Dendritic cell treated with granulocyte-macrophage colony-stimulating factor and Interleukin-4, amounts not matched to agents 40 ng/mL and 50 ng/mL, for 4 days (primary cell): Measurements from ENCODE around the gene NID2.

ENCODE experiments used
- H3K27ac Mint-ChIP-seq: one replicate; pipeline ENCODE4 v1.8.0; 2022; ENCODE audit warnings: mild to moderate bottlenecking, mixed read lengths
- H3K27me3 Mint-ChIP-seq: one replicate; pipeline ENCODE4 v1.8.0; 2022; ENCODE audit warnings: mild to moderate bottlenecking, mixed read lengths
- H3K36me3 Mint-ChIP-seq: one replicate; pipeline ENCODE4 v1.8.0; 2022; ENCODE audit warnings: low read depth, mixed read lengths
- H3K4me1 Mint-ChIP-seq: one replicate; pipeline ENCODE4 v1.8.0; 2022; ENCODE audit warnings: low read depth, mixed read lengths
- H3K4me3 Mint-ChIP-seq: one replicate; pipeline ENCODE4 v1.8.0; 2022; ENCODE audit warnings: mild to moderate bottlenecking, moderate library complexity, mixed read lengths
- H3K9me3 Mint-ChIP-seq: one replicate; pipeline ENCODE4 v1.8.0; 2022; ENCODE audit warnings: mixed read lengths
- intact Hi-C: fragments of 100-400 bp; cut with micrococcal nuclease; formaldehyde crosslinking; loops from one replicate; pipeline ENCODE4 v1.15.0; 2022

Gene NID2

GRCh38 chr14:52091928-52092327, 23.1 kb upstream of the NID2 start:
- intact Hi-C loops, result no loop called here
- Mint-ChIP-seq H3K4me3 (no peak overlapping the region), H3K36me3 (no peaks in the 10 kb centered on the region), H3K4me1 (no peaks in the 10 kb centered on the region), H3K27me3 (no peaks in the 10 kb centered on the region), H3K9me3 (no peaks in the 10 kb centered on the region), H3K27ac (no peak overlapping the region)

DNA sequence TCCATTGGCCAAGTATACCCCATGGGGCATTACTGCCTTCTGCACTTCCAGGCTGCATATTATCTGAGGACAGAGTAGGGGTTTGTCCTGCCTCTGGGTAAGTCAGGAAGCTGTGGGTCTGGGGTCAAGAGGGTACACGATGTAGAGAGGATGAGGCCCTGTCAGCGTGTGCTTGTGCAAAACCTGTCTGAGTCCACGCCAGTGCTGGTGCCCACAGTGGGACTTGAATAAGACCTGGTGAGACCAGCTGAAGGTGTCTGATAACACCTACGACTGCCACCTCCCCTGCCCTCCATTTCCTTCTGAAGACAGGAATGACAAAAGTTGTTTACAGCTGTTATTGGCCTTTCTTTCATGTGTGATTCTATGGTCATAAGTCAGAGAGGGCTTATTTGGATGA, 22.1 kb upstream of the NID2 start:
- H3K4me3 Mint-ChIP-seq, result no peak overlapping the region
- no peaks in the 10 kb centered on the region for H3K4me1 Mint-ChIP-seq
- H3K9me3 Mint-ChIP-seq, result no peaks in the 10 kb centered on the region
- no peak overlapping the region for H3K27ac Mint-ChIP-seq
- H3K27me3 Mint-ChIP-seq, result no peaks in the 10 kb centered on the region
- intact Hi-C loops, result no loop called here
- H3K36me3 Mint-ChIP-seq, result no peaks in the 10 kb centered on the region

- no peaks in the 10 kb centered on the region for H3K4me1 Mint-ChIP-seq
- H3K9me3 Mint-ChIP-seq, result no peaks in the 10 kb centered on the region
- intact Hi-C loops, result no loop called here
- H3K36me3 Mint-ChIP-seq, result no peaks in the 10 kb centered on the region
- H3K27ac Mint-ChIP-seq, result no peak overlapping the region
- H3K27me3 Mint-ChIP-seq, result peaks cover 1% of the 10 kb centered on the region
- H3K4me3 Mint-ChIP-seq, result no peak overlapping the region
Observed at GRCh38 chr14:52089218-52089617, 20.4 kb upstream of the NID2 start.

DNA sequence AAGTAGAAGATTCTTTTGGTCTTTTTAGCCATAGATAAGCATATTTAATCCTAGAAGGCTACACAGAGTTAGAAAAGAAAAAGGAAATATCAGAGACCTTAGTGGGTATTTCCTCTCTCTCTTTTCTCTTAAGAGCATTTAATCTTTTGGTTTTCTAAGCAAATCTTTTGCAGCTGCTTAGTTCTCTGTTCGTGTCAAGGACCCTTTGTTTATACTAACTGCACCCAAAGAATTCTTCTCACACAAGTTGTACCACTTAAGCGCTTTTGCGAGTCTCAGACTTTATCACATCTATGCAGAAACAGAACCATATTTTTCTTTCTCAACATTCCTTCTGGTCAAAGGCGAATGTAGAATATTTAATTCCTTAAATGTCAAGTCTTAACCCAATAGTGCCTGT, 17.9 kb upstream of the NID2 start:
- intact Hi-C loops, result no loop called here
- H3K4me1 Mint-ChIP-seq, result no peaks in the 10 kb centered on the region
- no peak overlapping the region for H3K4me3 Mint-ChIP-seq
- H3K27me3 Mint-ChIP-seq, result peaks cover 1% of the 10 kb centered on the region
- H3K9me3 Mint-ChIP-seq, result no peaks in the 10 kb centered on the region
- no peak overlapping the region for H3K27ac Mint-ChIP-seq
- no peaks in the 10 kb centered on the region for H3K36me3 Mint-ChIP-seq

DNA sequence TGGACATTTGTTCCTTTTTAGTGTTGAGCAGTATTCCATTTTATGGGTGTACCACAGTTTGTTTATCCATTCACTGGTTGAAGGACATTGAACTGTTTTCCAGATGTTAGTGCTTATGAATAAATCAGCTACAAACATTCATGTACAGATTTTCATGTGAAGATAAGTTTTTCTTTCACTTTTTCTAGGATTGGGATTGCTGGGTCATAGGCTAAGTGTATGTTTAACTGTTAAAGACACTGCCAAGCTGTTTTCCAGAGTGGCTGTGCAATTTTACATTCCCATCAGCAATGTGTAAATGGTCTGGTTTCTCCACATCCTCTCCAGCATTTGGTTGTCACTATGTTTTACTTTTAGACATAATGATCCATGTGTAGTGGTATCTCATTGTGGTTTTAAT, 14.0 kb upstream of the NID2 start:
- intact Hi-C loops, result no loop called here
- Mint-ChIP-seq H3K27ac (no peak overlapping the region), H3K4me1 (no peaks in the 10 kb centered on the region), H3K4me3 (no peak overlapping the region), H3K27me3 (peaks cover 1% of the 10 kb centered on the region), H3K9me3 (no peaks in the 10 kb centered on the region), H3K36me3 (no peaks in the 10 kb centered on the region)

GRCh38 chr14:52081964-52082363, 13.1 kb upstream of the NID2 start:
- no peak overlapping the region for H3K27ac Mint-ChIP-seq
- intact Hi-C loops, result no loop called here
- no peaks in the 10 kb centered on the region for H3K4me1 Mint-ChIP-seq
- H3K27me3 Mint-ChIP-seq, result peaks cover 1% of the 10 kb centered on the region
- H3K36me3 Mint-ChIP-seq, result no peaks in the 10 kb centered on the region
- H3K4me3 Mint-ChIP-seq, result no peak overlapping the region
- H3K9me3 Mint-ChIP-seq, result no peaks in the 10 kb centered on the region

DNA sequence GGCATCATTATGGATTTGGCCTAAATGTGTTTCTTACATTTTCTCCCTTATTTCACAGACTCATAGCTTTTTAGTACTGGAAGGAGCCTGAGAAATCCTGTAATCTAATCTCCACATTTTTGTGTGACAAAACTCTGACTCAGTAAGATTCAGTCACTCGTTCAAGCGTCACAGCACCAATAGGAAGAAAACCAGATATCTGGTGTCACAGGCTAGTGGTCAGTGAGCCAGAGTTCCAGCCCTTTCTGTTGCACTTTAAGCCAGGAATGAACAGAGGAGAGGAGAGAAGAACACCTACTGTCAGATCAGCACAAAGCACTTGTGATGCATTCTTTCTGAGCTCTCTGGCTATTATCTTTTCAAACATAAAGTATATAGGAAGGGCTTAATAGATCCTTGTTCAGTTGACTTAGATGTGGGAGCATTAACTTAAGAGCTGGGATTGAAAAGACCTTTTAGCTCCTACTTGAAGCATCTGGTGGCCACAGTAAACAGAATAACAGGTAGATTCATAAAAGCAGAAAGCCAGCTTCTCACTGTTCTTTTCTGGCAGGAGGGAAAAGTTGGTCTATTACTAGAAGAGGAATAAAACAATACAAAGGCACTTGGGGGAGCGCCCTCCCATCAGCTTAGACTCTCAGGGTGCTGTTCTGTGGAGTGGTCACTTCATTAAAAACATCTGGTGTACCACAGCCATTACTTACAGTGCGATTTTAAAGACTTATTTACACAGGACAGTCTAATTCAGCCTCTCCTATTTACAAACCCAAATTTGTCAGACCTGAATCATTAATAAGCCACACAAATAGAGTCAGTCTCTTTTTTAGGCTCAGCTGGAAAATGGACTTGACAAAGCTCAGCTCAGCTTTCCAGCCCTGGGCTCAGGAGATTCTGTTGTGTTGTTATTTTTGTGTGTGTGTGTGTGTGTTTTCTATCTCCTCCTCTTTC, 12.2 kb upstream of the NID2 start:
- Mint-ChIP-seq H3K4me3 (no peak overlapping the region), H3K27ac (no peak overlapping the region), H3K4me1 (no peaks in the 10 kb centered on the region), H3K27me3 (peaks cover 1% of the 10 kb centered on the region), H3K9me3 (no peaks in the 10 kb centered on the region), H3K36me3 (no peaks in the 10 kb centered on the region)
- intact Hi-C loops, result no loop called here

- Mint-ChIP-seq H3K27me3 (no peaks in the 10 kb centered on the region), H3K36me3 (no peaks in the 10 kb centered on the region), H3K27ac (no peak overlapping the region), H3K4me3 (no peak overlapping the region), H3K9me3 (no peaks in the 10 kb centered on the region), H3K4me1 (no peaks in the 10 kb centered on the region)
- intact Hi-C loops, result no loop called here
Observed at GRCh38 chr14:52080158-52080800, 11.4 kb upstream of the NID2 start.

- H3K36me3 Mint-ChIP-seq, result no peaks in the 10 kb centered on the region
- H3K27ac Mint-ChIP-seq, result no peak overlapping the region
- no peak overlapping the region for H3K4me3 Mint-ChIP-seq
- intact Hi-C loops, result no loop called here
- no peaks in the 10 kb centered on the region for H3K4me1 Mint-ChIP-seq
- H3K27me3 Mint-ChIP-seq, result no peaks in the 10 kb centered on the region
- H3K9me3 Mint-ChIP-seq, result no peaks in the 10 kb centered on the region
Observed at GRCh38 chr14:52079239-52079959, 10.5 kb upstream of the NID2 start.

DNA sequence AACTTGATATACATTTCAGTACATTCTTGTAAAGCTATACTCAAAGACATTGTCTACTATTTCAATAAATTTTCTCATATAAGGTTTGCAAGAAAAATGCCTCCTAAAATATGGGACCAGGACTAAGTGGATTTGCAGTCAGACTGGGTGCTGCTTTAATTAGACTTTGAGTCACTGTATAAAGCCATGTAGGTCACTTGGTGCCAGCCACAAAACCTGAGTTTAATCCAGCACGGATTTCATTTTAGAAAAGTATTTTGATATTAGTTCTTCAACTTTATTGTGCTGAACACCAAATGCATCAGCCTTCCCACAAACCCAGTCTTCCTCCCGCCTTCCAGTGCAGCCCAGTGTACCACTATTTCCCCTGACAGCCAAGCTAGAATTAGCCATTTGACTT, 9.9 kb upstream of the NID2 start:
- peaks cover 1% of the 10 kb centered on the region for H3K27me3 Mint-ChIP-seq
- H3K4me3 Mint-ChIP-seq, result no peak overlapping the region
- H3K36me3 Mint-ChIP-seq, result no peaks in the 10 kb centered on the region
- H3K27ac Mint-ChIP-seq, result no peak overlapping the region
- H3K9me3 Mint-ChIP-seq, result no peaks in the 10 kb centered on the region
- intact Hi-C loops, result no loop called here
- no peaks in the 10 kb centered on the region for H3K4me1 Mint-ChIP-seq

GRCh38 chr14:52078095-52078531, 9.3 kb upstream of the NID2 start:
- no peaks in the 10 kb centered on the region for H3K4me1 Mint-ChIP-seq

GRCh38 chr14:52077256-52077979, 8.6 kb upstream of the NID2 start:
- H3K4me3 Mint-ChIP-seq, result no peak overlapping the region
- H3K36me3 Mint-ChIP-seq, result no peaks in the 10 kb centered on the region
- H3K9me3 Mint-ChIP-seq, result no peaks in the 10 kb centered on the region
- peaks cover 3% of the 10 kb centered on the region for H3K27me3 Mint-ChIP-seq
- no peak overlapping the region for H3K27ac Mint-ChIP-seq
- H3K4me1 Mint-ChIP-seq, result no peaks in the 10 kb centered on the region
- intact Hi-C loops, result no loop called here

More at GRCh38 chr14:52078095-52078531, 9.3 kb upstream of the NID2 start:
- no peaks in the 10 kb centered on the region for H3K36me3 Mint-ChIP-seq
- H3K27ac Mint-ChIP-seq, result no peak overlapping the region
- H3K27me3 Mint-ChIP-seq, result peaks cover 1% of the 10 kb centered on the region
- intact Hi-C loops, result no loop called here
- H3K4me3 Mint-ChIP-seq, result no peak overlapping the region
- H3K9me3 Mint-ChIP-seq, result no peaks in the 10 kb centered on the region

GRCh38 chr14:52076334-52076733, 7.5 kb upstream of the NID2 start:
- no peak overlapping the region for H3K27ac Mint-ChIP-seq
- H3K4me1 Mint-ChIP-seq, result no peaks in the 10 kb centered on the region
- no peaks in the 10 kb centered on the region for H3K36me3 Mint-ChIP-seq
- intact Hi-C loops, result no loop called here
- peaks cover 12% of the 10 kb centered on the region for H3K27me3 Mint-ChIP-seq
- H3K9me3 Mint-ChIP-seq, result no peaks in the 10 kb centered on the region
- no peak overlapping the region for H3K4me3 Mint-ChIP-seq
